ENCODE results near the gene MAFG.
"Not testable (repeated sequence)": the region's sequence is repeated elsewhere in the genome, so short reads cannot be mapped to it uniquely, and the experiment has no call there.

MAFG gene

DNA sequence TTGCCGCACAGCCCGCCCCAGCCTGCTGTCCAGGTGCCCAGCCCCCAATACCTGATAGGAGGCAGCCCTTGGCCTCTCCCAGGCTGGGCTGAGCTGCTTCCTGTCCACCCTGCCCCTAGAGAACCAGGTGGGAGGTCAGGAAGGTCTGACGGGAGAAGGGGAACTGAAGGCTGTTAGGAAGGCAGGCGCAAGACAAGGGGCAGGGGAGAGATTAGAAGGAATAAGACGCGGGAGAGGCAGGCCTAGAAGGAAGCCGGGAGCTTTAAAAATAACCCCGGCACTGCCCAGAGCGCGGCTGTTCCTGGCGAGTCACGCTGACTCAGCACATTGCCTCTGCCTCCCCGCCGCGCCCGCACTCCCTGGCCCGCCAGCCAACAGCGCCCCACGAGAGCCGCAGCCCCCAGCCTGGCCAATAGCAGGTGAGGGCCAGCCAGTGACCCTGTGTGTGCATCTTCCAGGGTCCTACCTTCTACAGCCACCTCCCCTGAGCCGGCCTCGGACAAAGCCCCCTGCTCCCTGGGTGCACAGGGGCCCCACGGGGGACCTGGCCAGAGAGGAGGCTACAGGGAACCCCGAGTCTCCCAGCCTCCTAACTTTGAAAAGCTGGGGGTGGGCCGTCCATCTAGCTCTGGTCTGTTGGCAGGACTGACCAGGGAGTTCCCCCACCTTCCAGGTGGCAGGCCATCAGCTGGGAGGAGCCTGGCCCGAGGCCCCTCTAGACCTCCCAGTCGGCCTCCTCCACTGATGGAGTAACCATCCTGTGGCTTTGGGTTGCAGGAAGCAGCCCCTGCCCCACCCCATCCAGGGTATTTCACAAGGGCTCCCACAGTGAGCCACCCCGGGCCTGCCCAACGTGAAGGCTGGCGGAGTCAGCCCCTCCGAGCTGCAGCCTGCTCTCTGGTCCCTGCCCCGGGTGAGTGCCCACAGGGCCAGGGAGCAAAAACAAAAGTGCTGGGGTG, 4.0 kb downstream of the MAFG start:
- FAIRE-seq (no peak), DNase-seq (ENCODE audit: insufficient read length, low spot score) (no peak)
- TF ChIP-seq POLR2AphosphoS5 (IDR thresholded peaks at IDR 0.05; ENCODE audit: low read depth, low read length) (no peak), POLR2A (IDR thresholded peaks at IDR 0.05; ENCODE audit: low read depth, low read length) (no peak), PAX5 (IDR thresholded peaks at IDR 0.05; ENCODE audit: insufficient read depth, low read length, severe bottlenecking) (no peak)

GRCh38 chr17:81922566-81923301, 4.8 kb downstream of the MAFG start:
- DNase-seq (ENCODE audit: insufficient read length, low spot score) (no peak), FAIRE-seq (no peak)
- TF ChIP-seq POLR2AphosphoS5 (IDR thresholded peaks at IDR 0.05; ENCODE audit: low read depth, low read length) (no peak), POLR2A (IDR thresholded peaks at IDR 0.05; ENCODE audit: low read depth, low read length) (no peak), SPI1 (IDR thresholded peaks at IDR 0.05; ENCODE audit: low read depth, low read length) (no peak), PAX5 (IDR thresholded peaks at IDR 0.05; ENCODE audit: insufficient read depth, low read length, severe bottlenecking) (no peak), TAF1 (IDR thresholded peaks at IDR 0.05; ENCODE audit: low read depth, low read length) (no peak), POU2F2 (IDR thresholded peaks at IDR 0.05; ENCODE audit: low read depth, low read length) (no peak)

- TF ChIP-seq POU2F2 (IDR thresholded peaks at IDR 0.05; ENCODE audit: low read depth, low read length) (no peak), POLR2AphosphoS5 (IDR thresholded peaks at IDR 0.05; ENCODE audit: low read depth, low read length) (no peak), SPI1 (IDR thresholded peaks at IDR 0.05; ENCODE audit: low read depth, low read length) (no peak), PAX5 (IDR thresholded peaks at IDR 0.05; ENCODE audit: insufficient read depth, low read length, severe bottlenecking) (no peak), TAF1 (IDR thresholded peaks at IDR 0.05; ENCODE audit: low read depth, low read length) (no peak), POLR2A (IDR thresholded peaks at IDR 0.05; ENCODE audit: low read depth, low read length) (no peak)
- no peak for DNase-seq (ENCODE audit: insufficient read length, low spot score)
- FAIRE-seq, result no peak
These were observed 5.5 kb downstream of the MAFG start for GRCh38 chr17:81921996-81922565.

GRCh38 chr17:81921537-81921862, 6.0 kb downstream of the MAFG start:
- no peak for FAIRE-seq
- no peak for DNase-seq (ENCODE audit: insufficient read length, low spot score)
- TF ChIP-seq POLR2AphosphoS5 (IDR thresholded peaks at IDR 0.05; ENCODE audit: low read depth, low read length), result no peak
- TF ChIP-seq POU2F2 (IDR thresholded peaks at IDR 0.05; ENCODE audit: low read depth, low read length), result no peak
- no peak for TF ChIP-seq SPI1 (IDR thresholded peaks at IDR 0.05; ENCODE audit: low read depth, low read length)
- no peak for TF ChIP-seq POLR2A (IDR thresholded peaks at IDR 0.05; ENCODE audit: low read depth, low read length)
- TF ChIP-seq PAX5 (IDR thresholded peaks at IDR 0.05; ENCODE audit: insufficient read depth, low read length, severe bottlenecking), result no peak
- no peak for TF ChIP-seq TAF1 (IDR thresholded peaks at IDR 0.05; ENCODE audit: low read depth, low read length)

GRCh38 chr17:81920612-81921536, 6.7 kb downstream of the MAFG start:
- no peak for FAIRE-seq
- DNase-seq (ENCODE audit: insufficient read length, low spot score), result no peak
- TF ChIP-seq SPI1 (IDR thresholded peaks at IDR 0.05; ENCODE audit: low read depth, low read length) (no peak), POU2F2 (IDR thresholded peaks at IDR 0.05; ENCODE audit: low read depth, low read length) (no peak)

DNA sequence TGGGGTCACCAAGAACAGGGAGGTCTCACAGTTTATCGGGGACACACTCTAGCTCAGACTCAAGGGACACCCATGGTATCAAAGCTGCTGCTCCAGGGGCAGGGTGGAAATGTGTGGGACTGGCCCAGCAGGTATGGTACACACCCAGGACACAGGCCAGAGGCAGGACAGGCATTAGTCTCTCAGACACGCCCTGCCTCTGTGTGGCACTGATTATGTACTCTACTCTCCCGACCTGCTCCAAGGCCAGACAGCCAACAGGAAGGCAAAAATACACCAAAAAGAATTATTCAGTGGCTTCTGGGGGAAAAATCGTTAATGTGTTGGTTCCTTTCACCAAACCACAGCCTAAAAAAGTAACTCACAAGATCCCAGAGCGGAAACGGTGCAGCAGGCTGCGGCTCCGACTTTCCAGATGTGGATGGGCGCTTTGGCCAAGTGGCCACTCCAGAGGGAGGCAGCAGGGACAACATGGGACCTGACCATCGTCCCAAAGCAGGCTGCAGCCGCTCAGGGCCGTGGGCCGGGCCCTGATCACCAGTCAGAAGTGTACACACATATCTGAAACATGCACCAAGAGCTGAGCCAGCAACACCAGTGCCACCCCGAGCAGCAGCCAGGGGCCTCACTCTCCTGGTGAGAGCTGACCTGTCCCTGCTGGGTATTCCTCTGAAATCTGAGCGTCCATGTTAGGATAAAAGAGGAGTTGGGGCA, 8.5 kb downstream of the MAFG start:
- TF ChIP-seq POLR2A (IDR thresholded peaks at IDR 0.05; ENCODE audit: low read depth, low read length), result no peak
- TF ChIP-seq POU2F2 (IDR thresholded peaks at IDR 0.05; ENCODE audit: low read depth, low read length), result no peak
- TF ChIP-seq PAX5 (IDR thresholded peaks at IDR 0.05; ENCODE audit: insufficient read depth, low read length, severe bottlenecking), result no peak
- no peak for TF ChIP-seq POLR2AphosphoS5 (IDR thresholded peaks at IDR 0.05; ENCODE audit: low read depth, low read length)
- TF ChIP-seq TAF1 (IDR thresholded peaks at IDR 0.05; ENCODE audit: low read depth, low read length), result no peak
- TF ChIP-seq SPI1 (IDR thresholded peaks at IDR 0.05; ENCODE audit: low read depth, low read length), result no peak
- peak; percentile 9 for FAIRE-seq
- no peak for DNase-seq (ENCODE audit: insufficient read length, low spot score)

- not testable (repeated sequence) for DNase-seq (ENCODE audit: insufficient read length, low spot score); FAIRE-seq
These were observed 9.2 kb downstream of the MAFG start for GRCh38 chr17:81918333-81918669.

DNA sequence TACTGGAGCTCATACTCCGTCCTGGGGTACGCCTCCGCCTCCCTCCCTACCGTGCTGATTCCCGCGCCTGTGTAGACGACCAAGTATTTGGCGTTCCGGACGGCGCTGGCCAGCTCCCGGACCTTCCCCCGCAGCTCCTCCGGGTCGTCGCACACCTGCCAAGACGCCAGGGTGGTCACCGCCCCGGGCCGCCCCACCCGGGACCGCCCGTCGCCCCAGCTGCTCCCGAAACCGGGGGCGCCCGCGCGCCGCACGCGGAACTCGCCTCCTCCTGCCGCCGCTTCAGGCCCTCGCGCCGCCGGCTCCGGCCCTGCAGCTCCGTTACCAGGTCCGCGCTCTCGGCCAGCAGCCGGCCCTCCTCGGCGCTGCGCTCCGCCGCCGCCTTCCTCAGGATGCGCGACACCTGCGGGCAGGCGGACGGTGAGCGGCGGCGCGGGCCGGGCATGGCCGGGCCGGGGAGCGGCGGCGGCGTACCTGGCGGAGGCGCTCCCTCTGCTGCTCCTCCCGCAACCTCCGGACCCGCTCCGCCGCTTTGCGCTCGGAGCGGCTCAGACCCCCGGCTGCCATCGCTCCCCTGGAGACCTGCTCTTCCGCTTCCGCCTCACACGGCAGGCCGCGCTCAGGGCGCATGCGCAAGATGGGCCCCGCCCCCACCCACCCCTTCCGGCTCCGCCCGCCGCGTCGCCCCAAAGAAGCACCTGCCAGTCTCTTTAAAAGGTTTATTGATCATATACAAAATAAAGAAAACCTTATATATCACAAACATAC, 9.8 kb downstream of the MAFG start, which contains the start of gene SIRT7:
TSS of gene SIRT7 (minus strand) at position 612 of the 768 bp plus-strand sequence. CDS start at position 567, 45 bp downstream.
- TF ChIP-seq TAF1 (IDR thresholded peaks at IDR 0.05; ENCODE audit: low read depth, low read length), result peak; percentile 63; the same call in 1 of the 2 replicates
- peak; percentile 78 for TF ChIP-seq POLR2A (IDR thresholded peaks at IDR 0.05; ENCODE audit: low read depth, low read length)
- peak; percentile 28; the same call in 1 of the 2 replicates for TF ChIP-seq SPI1 (IDR thresholded peaks at IDR 0.05; ENCODE audit: low read depth, low read length)
- peak; percentile 69 for TF ChIP-seq POLR2AphosphoS5 (IDR thresholded peaks at IDR 0.05; ENCODE audit: low read depth, low read length)
- no peak for TF ChIP-seq POU2F2 (IDR thresholded peaks at IDR 0.05; ENCODE audit: low read depth, low read length)
- FAIRE-seq, result peak; percentile 92
- DNase-seq (ENCODE audit: insufficient read length, low spot score), result peak; percentile 100

All from GM12891 (cell line).